Dermis microvascular lymphatic vessel endothelial cell (primary cell): ENCODE measurements around the gene UBQLNL. TPM values are rescaled to one million over a fixed set of nuclear protein-coding genes. Genes with fewer than 3 reads are reported as not detected.

Source experiments
- DNase-seq, 2 donors: peaks; one replicate each; pipeline versions ENCODE4 v3.0.0 to v3.0.0-alpha.2; 2010; ENCODE audit warnings: low read depth in 2 of 2
- total RNA-seq: library from RNA; depleted of rRNA; stranded (reverse); fragments of >200 nt; gene quantifications from 2 replicates; pipeline ENCODE4 v1.2.1, GENCODE V29; 2014

Gene UBQLNL
- total RNA-seq, 1 donor from 2014 or later = not detected

- no peak for DNase-seq
Observed at GRCh38 chr11:5507933-5508305, 8.6 kb downstream of the UBQLNL start.

- no peak for DNase-seq
Observed at GRCh38 chr11:5507177-5507932, 9.1 kb downstream of the UBQLNL start.

GRCh38 chr11:5505363-5506048 lies 11.0 kb downstream of the UBQLNL start:
- no peak for DNase-seq

- no peak for DNase-seq
Observed at GRCh38 chr11:5504403-5504921, 12.0 kb downstream of the UBQLNL start.

- DNase-seq = no peak
Observed at GRCh38 chr11:5500393-5500801, 16.1 kb downstream of the UBQLNL start.

GRCh38 chr11:5499671-5500070 lies 16.8 kb downstream of the UBQLNL start:
- DNase-seq = no peak

GRCh38 chr11:5489576-5490357 lies 26.7 kb downstream of the UBQLNL start:
- DNase-seq = no peak

GRCh38 chr11:5488798-5489399 lies 27.6 kb downstream of the UBQLNL start:
- DNase-seq = no peak

GRCh38 chr11:5488385-5488784 lies 28.1 kb downstream of the UBQLNL start, which contains the start of gene OR52D1:
Gene OR52D1, plus strand, starts transcription at chr11:5488685. Its CDS starts 22 bp downstream, at chr11:5488707.
- no peak for DNase-seq

GRCh38 chr11:5486421-5486820 lies 30.1 kb downstream of the UBQLNL start:
- DNase-seq = no peak

- DNase-seq = no peak
Observed at GRCh38 chr11:5486003-5486402, 30.5 kb downstream of the UBQLNL start.

GRCh38 chr11:5476186-5476819 lies 40.2 kb downstream of the UBQLNL start:
- DNase-seq = peak; percentile 33 to 64

GRCh38 chr11:5473921-5474320 lies 42.6 kb downstream of the UBQLNL start:
- no peak for DNase-seq

GRCh38 chr11:5467527-5467926 lies 49.0 kb downstream of the UBQLNL start:
- DNase-seq = no peak

Other genes starting within 250 kb of the UBQLNL start
- not detected in 2 replicates for gene HBE1, start 246.8 kb downstream of the UBQLNL start, total RNA-seq
- gene OR51B4, start 214.8 kb downstream of the UBQLNL start, total RNA-seq = not detected in 2 replicates
- gene OR51B2, start 192.4 kb downstream of the UBQLNL start, total RNA-seq = not detected in 2 replicates
- gene OR51B5, start 173.2 kb downstream of the UBQLNL start, total RNA-seq = not detected in 2 replicates
- not detected in 2 replicates for gene OR51B6, start 165.2 kb downstream of the UBQLNL start, total RNA-seq
- gene OR51M1, start 132.9 kb downstream of the UBQLNL start, total RNA-seq = not detected in 2 replicates
- gene OR51Q1, start 94.6 kb downstream of the UBQLNL start, total RNA-seq = not detected in 2 replicates
- gene OR51I1, start 75.2 kb downstream of the UBQLNL start, total RNA-seq = 0.13 TPM in 1 of 2 replicates, not detected in the other
- gene OR51I2, start 67.4 kb downstream of the UBQLNL start, total RNA-seq = not detected in 2 replicates
- not detected in 2 replicates for gene OR52D1, start 28.0 kb downstream of the UBQLNL start, total RNA-seq
- not detected in 2 replicates for gene UBQLN3, start 6.7 kb downstream of the UBQLNL start, total RNA-seq
- gene OR52H1, start 31.8 kb upstream of the UBQLNL start, total RNA-seq = 0.13 TPM in 2 replicates
- gene OR52B6, start 64.2 kb upstream of the UBQLNL start, total RNA-seq = not detected in 2 replicates
- 0.38 and 3.9 TPM in 2 replicates for gene TRIM6, start 79.9 kb upstream of the UBQLNL start, total RNA-seq
- gene TRIM34, start 108.3 kb upstream of the UBQLNL start, total RNA-seq = 8.0 and 8.1 TPM in 2 replicates
- 44.7 and 59.7 TPM in 2 replicates for gene TRIM5, start 168.4 kb upstream of the UBQLNL start, total RNA-seq
- 60.6 and 85.6 TPM in 2 replicates for gene TRIM22, start 173.1 kb upstream of the UBQLNL start, total RNA-seq
- not detected in 2 replicates for gene OR56B1, start 219.7 kb upstream of the UBQLNL start, total RNA-seq
- not detected in 2 replicates for gene OR52N4, start 237.5 kb upstream of the UBQLNL start, total RNA-seq